ENCODE results near the gene SMARCA2. TPM values are rescaled to one million over a fixed set of nuclear protein-coding genes. Genes with fewer than 3 reads are reported as not detected.

SMARCA2 gene
- total and polyA plus RNA-seq, 9 of the 15 experiments (the other 6 are each of a cell fraction or from before 2014, with no cell fraction given): 8.0 to 34.8 (median 25.5) TPM

DNA sequence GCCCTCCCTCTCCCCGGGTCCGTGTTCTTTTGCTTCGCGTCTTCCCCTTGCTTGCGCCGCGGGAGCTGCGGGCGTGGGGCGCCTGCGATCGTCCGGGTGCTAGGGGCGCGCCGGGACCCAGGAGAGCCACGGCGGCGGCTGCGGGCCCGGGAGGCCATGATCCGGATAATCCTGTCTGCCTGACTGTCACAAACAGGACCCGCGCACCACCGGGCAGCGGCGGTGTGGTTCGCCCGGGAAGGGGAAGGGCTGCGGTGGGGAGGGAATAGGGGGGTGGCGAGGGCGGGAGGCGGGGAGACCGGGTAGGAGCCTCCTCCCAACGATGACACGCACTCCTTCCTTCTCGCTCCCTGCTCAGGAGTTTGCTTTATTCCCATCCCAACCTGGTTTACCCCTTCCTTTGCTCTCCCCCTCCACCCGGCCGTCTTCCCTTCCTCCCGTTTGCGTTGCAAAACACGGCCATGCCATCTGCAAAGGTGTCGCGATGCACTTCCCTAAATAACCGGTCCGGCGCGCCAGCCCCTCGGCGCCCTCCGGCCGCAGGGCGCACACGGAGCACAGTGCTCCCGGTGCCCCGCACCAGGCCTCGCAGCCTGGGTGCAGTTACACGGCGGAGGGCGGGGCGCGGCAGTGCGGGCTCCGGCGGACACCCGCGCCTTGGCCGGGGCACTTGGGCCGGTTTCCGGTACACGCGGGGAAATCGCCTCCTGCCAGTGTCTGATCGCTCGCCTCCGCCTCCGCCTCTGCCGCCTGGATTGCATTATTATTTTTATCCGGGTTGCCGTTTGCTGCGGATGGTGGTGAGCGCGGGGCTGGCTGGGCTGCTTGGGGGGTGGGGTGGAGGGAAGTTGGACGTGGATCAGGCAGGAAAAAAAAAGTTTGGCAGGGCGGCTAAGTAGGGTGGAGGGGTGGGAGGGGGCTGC lies 1.5 kb downstream of the SMARCA2 start (continued):
- TF ChIP-seq, protein P1, sequence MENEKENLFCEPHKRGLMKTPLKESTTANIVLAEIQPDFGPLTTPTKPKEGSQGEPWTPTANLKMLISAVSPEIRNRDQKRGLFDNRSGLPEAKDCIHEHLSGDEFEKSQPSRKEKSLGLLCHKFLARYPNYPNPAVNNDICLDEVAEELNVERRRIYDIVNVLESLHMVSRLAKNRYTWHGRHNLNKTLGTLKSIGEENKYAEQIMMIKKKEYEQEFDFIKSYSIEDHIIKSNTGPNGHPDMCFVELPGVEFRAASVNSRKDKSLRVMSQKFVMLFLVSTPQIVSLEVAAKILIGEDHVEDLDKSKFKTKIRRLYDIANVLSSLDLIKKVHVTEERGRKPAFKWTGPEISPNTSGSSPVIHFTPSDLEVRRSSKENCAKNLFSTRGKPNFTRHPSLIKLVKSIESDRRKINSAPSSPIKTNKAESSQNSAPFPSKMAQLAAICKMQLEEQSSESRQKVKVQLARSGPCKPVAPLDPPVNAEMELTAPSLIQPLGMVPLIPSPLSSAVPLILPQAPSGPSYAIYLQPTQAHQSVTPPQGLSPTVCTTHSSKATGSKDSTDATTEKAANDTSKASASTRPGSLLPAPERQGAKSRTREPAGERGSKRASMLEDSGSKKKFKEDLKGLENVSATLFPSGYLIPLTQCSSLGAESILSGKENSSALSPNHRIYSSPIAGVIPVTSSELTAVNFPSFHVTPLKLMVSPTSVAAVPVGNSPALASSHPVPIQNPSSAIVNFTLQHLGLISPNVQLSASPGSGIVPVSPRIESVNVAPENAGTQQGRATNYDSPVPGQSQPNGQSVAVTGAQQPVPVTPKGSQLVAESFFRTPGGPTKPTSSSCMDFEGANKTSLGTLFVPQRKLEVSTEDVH (IDR thresholded peaks at IDR 0.05; ENCODE audit: low read depth, partially characterized antibody): no peak
- no peak for TF ChIP-seq ZNF79 (CRISPR knock-in tag; IDR thresholded peaks at IDR 0.05; ENCODE audit: low read depth)

DNA sequence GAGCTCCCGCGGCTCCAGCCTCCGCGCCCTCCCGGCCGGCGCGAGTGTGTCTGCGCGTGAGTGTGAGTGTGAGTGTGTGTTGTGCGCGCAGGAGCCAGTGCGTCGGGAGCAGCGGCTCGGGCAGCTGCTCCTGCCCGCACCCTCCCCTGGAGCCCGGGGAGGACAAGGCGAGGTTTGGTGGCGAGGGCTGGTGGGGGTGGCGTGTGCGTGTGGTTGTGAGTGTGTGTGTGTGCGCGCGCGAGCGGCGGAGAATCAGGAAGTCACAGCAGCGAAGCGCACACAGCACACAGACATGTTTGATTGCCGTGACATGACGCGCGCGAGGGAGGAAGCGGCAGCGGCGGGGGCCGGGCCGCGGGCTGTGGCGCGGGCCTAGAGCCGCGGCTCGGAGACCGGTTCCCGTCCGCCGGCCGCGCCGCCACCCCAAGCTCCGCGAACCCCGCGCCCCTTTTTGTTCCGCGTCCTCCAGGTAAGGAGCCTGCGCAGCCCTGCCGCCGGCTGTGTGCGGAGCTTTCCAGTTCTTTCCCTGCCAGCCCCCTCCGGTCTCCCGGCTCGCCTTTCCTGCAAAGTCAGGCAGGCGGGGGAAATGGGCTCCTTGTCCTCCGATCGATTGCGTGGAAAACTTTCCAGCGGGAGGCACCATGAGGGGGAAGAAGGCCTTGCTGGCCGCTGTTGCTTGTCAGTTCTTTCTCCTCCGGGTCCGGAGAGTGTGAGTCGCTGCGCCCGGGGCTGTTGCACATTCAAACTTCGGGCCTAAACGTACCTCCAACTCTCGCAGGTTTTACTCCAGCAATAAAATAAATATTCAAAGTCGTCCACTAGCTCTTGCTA lies 2.4 kb downstream of the SMARCA2 start:
- CTCF ChIA-PET (ENCODE audit: low intra/inter-chr PET ratio): no interaction called here
- peak; percentile 40 for FAIRE-seq
- H3K79me2 ChIP-seq (ENCODE audit: control insufficient read depth, insufficient read depth, low read length): peaks cover 67% of the 10 kb centered on the region
- TF ChIP-seq NFIC (IDR thresholded peaks at IDR 0.05) (no peak), MEF2A (IDR thresholded peaks at IDR 0.05; ENCODE audit: control insufficient read depth, low read depth, low read length) (no peak), ZNF217 (CRISPR knock-in tag; IDR thresholded peaks at IDR 0.05) (no peak), MYC (IDR thresholded peaks at IDR 0.05; ENCODE audit: low read depth, low read length) (peak; percentile 29; the same call in 1 of the 2 replicates), MYC (CRISPR knock-in tag; IDR thresholded peaks at IDR 0.05; ENCODE audit: borderline replicate concordance, low read depth) (no peak), ZFX (CRISPR knock-in tag; IDR thresholded peaks at IDR 0.05) (peak; percentile 47), TAF1 (IDR thresholded peaks at IDR 0.05; ENCODE audit: control insufficient read depth, extremely low read depth, insufficient read depth, low read length, severe bottlenecking) (peak; percentile 16), ZC3H8 (IDR thresholded peaks at IDR 0.05) (no peak), EGR1 (conservative IDR thresholded peaks at IDR 0.05) (0 out of 2 replicates have a peak, but pooled peaks have one; percentile 15), HDAC1 (IDR thresholded peaks at IDR 0.05) (peak in 1 of 2 experiments; percentile 64; a peak in 2 of 4 replicates)
- TF ChIP-seq, protein P2, sequence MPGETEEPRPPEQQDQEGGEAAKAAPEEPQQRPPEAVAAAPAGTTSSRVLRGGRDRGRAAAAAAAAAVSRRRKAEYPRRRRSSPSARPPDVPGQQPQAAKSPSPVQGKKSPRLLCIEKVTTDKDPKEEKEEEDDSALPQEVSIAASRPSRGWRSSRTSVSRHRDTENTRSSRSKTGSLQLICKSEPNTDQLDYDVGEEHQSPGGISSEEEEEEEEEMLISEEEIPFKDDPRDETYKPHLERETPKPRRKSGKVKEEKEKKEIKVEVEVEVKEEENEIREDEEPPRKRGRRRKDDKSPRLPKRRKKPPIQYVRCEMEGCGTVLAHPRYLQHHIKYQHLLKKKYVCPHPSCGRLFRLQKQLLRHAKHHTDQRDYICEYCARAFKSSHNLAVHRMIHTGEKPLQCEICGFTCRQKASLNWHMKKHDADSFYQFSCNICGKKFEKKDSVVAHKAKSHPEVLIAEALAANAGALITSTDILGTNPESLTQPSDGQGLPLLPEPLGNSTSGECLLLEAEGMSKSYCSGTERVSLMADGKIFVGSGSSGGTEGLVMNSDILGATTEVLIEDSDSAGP (CRISPR knock-in tag; IDR thresholded peaks at IDR 0.05): no peak

More for the DNA sequence above, 2.4 kb downstream of the SMARCA2 start:
- no peaks in the 10 kb centered on the region for H3K27me3 ChIP-seq (ENCODE audit: control insufficient read depth in 2 of 2, insufficient read depth in 2 of 2, low read length in 2 of 2)
- under 1% methylated on average over 29 of the region's 81 CpGs for WGBS (ENCODE audit: insufficient coverage, low coverage, missing lambda C conversion rate)
- peak overlapping the region; percentile 68; the same call in 1 of the 2 replicates for H2AFZ ChIP-seq (ENCODE audit: low read depth, low read length)
- H4K20me1 ChIP-seq (replicated peaks; ENCODE audit: control insufficient read depth, insufficient read depth, low read length): no peaks in the 10 kb centered on the region
- in situ Hi-C loops (cut with MboI) (no loop called here), intact Hi-C loops (cut with micrococcal nuclease) (loop anchor here (10.0 kb wide), 1 partner anchor 67 kb away; no protein-coding TSS in a partner anchor)
- H3K9me3 ChIP-seq (replicated peaks; ENCODE audit: control insufficient read depth, insufficient read depth, low read depth, low read length): no peaks in the 10 kb centered on the region
- H3K36me3 ChIP-seq (ENCODE audit: control insufficient read depth, insufficient read depth, low read length): no peaks in the 10 kb centered on the region; the same call in 2 of the 3 replicates
- peak overlapping the region; percentile 90 for H3K4me2 ChIP-seq (ENCODE audit: insufficient read depth, low read length)
- peaks cover 19 to 22% of the 10 kb centered on the region in 2 experiments for H3K4me1 ChIP-seq (replicated peaks in 1 of 2; ENCODE audit: control insufficient read depth in 2 of 2, insufficient read depth in 2 of 2, low read length in 2 of 2)
- peak overlapping the region; percentile 71 for H3K4me3 ChIP-seq
- peak overlapping the region; percentile 93 for H3K27ac ChIP-seq (ENCODE audit: extremely low read depth, low read depth, low read length)
- no peaks in the 10 kb centered on the region for H3K9me1 ChIP-seq (ENCODE audit: control insufficient read depth, insufficient read depth, low read length)
- no TSS peak for BruUV-seq (replicated peaks)
- peak overlapping the region; percentile 75 to 98 for H3K9ac ChIP-seq (ENCODE audit: insufficient read depth in 1 of 2, low read depth in 2 of 2, low read length in 2 of 2)
- DNase-seq (ENCODE audit: extremely low read depth in 1 of 4, low spot score in 3 of 4) (peak; percentile 38 to 65 (median 46)), ATAC-seq (peak; percentile 15)
- POLR2A ChIA-PET: interaction anchor here (1.3 to 3.0 kb wide), 2 partner anchors 10 to 14 kb away, joined by 3 to 11 read pairs; no protein-coding TSS in a partner anchor

Measured in K562 (cell line).